ENCODE data around the gene PDCD11.

Gene PDCD11

DNA sequence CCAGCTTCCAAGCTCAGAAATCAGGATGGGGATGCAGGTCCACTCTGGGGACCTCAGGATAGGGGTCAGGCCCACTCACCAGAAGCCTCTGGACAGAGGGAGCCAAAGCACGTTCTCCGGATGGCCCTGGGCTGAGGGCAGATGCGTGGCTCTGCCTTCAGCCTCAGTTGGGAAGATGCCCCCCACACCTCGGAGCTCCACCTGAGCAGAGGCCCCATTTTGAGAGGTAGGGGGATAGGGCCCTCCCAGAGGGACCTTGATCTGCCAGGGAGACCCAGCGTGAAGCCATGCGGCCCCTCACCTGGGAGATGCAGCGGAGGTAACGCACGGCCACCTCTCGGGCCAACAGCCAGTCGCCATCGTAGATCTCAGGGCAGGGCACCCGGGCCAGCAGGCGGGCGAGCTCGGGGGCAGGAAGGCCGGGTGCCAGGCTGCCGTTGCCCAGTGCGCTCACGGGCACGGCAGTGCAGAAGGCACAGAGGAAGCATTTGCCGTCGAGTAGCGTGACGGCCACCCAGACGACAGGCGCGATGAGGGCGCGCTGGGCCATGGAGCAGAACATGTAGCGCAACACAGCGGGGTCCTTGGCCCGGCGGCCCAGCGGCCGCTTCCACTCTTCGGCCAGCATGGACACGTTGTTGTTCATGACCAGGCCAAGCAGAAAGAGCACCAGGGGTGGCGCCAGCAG is 61.6 kb downstream of the PDCD11 start:
- H3K27ac ChIP-seq (ENCODE audit: low read depth, low read length), result no peak overlapping the region
- H3K4me3 ChIP-seq (ENCODE audit: low read length), result no peak overlapping the region
- no peaks in the 10 kb centered on the region for H4K20me1 ChIP-seq (ENCODE audit: control insufficient read depth, insufficient read depth, low read depth, low read length)
- no peak overlapping the region for H3K4me2 ChIP-seq (ENCODE audit: low read length)
- H3K36me3 ChIP-seq (ENCODE audit: control insufficient read depth, low read length), result no peaks in the 10 kb centered on the region
- peaks cover 10% of the 10 kb centered on the region for H3F3A ChIP-seq (ENCODE audit: control insufficient read depth, insufficient read depth)
- no peaks in the 10 kb centered on the region for H3K9me3 ChIP-seq (ENCODE audit: control insufficient read depth, insufficient read depth, low read length)
- H3K4me1 ChIP-seq (ENCODE audit: control insufficient read depth, low read length), result peaks cover 30% of the 10 kb centered on the region
- no peaks in the 10 kb centered on the region for H3K79me2 ChIP-seq (ENCODE audit: control insufficient read depth, low read length)
- no peak for TF ChIP-seq EZH2phosphoT487 (IDR thresholded peaks at IDR 0.05; ENCODE audit: borderline replicate concordance, low read length)
- TF ChIP-seq, protein P1, sequence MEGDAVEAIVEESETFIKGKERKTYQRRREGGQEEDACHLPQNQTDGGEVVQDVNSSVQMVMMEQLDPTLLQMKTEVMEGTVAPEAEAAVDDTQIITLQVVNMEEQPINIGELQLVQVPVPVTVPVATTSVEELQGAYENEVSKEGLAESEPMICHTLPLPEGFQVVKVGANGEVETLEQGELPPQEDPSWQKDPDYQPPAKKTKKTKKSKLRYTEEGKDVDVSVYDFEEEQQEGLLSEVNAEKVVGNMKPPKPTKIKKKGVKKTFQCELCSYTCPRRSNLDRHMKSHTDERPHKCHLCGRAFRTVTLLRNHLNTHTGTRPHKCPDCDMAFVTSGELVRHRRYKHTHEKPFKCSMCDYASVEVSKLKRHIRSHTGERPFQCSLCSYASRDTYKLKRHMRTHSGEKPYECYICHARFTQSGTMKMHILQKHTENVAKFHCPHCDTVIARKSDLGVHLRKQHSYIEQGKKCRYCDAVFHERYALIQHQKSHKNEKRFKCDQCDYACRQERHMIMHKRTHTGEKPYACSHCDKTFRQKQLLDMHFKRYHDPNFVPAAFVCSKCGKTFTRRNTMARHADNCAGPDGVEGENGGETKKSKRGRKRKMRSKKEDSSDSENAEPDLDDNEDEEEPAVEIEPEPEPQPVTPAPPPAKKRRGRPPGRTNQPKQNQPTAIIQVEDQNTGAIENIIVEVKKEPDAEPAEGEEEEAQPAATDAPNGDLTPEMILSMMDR (IDR thresholded peaks at IDR 0.05; ENCODE audit: low read depth, low read length, poor library complexity, severe bottlenecking), result no peak
- no peaks in the 10 kb centered on the region for H3K27me3 ChIP-seq (ENCODE audit: control insufficient read depth, low read length)
- no peaks in the 10 kb centered on the region for H3K9me2 ChIP-seq (replicated peaks; ENCODE audit: control insufficient read depth, low read length)

DNA sequence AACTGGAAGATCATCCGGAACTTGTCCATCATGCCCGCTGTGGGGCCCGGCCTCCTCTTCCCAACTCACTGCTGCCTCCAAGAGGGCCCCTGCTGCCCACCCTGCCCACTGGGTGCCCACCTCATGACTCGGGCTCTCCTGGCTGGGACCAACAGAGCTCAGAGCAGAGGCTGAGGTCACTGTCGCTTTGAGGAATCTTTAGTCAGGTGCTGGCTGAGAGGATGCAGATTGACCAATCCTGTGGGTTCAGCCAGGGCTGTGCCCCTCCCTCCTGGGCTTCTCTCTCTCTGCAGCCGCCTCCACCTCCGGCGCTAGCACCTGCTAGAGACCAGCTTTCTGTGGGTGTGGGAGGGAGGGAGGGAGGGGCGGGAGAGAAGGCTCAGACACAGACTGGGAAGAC is 62.3 kb downstream of the PDCD11 start, which contains the start of gene CALHM1:
TSS of gene CALHM1 (minus strand) at position 181 of the 400 bp plus-strand sequence. CDS start at position 32, 149 bp downstream.
- H3K9me3 ChIP-seq (ENCODE audit: control insufficient read depth, insufficient read depth, low read length), result no peaks in the 10 kb centered on the region
- peaks cover 7% of the 10 kb centered on the region for H3F3A ChIP-seq (ENCODE audit: control insufficient read depth, insufficient read depth)
- no peaks in the 10 kb centered on the region for H3K9me2 ChIP-seq (replicated peaks; ENCODE audit: control insufficient read depth, low read length)
- no peaks in the 10 kb centered on the region for H3K27me3 ChIP-seq (ENCODE audit: control insufficient read depth, low read length)
- no peak within 1 kb of the TSS for H3K27ac ChIP-seq (ENCODE audit: low read depth, low read length)
- H4K20me1 ChIP-seq (ENCODE audit: control insufficient read depth, insufficient read depth, low read depth, low read length), result no peaks in the 10 kb centered on the region
- TF ChIP-seq, protein P1 (IDR thresholded peaks at IDR 0.05; ENCODE audit: low read depth, low read length, poor library complexity, severe bottlenecking), result no peak
- H3K36me3 ChIP-seq (ENCODE audit: control insufficient read depth, low read length), result no peaks in the 10 kb centered on the region
- peaks cover 35% of the 10 kb centered on the region for H3K4me1 ChIP-seq (ENCODE audit: control insufficient read depth, low read length)
- no peaks in the 10 kb centered on the region for H3K79me2 ChIP-seq (ENCODE audit: control insufficient read depth, low read length)
- no peak within 1 kb of the TSS for H3K4me3 ChIP-seq (ENCODE audit: low read length)
- 0 out of 2 replicates have a peak within 1 kb of the TSS, but pooled peaks have one; percentile 19 for H3K4me2 ChIP-seq (ENCODE audit: low read length)

DNA sequence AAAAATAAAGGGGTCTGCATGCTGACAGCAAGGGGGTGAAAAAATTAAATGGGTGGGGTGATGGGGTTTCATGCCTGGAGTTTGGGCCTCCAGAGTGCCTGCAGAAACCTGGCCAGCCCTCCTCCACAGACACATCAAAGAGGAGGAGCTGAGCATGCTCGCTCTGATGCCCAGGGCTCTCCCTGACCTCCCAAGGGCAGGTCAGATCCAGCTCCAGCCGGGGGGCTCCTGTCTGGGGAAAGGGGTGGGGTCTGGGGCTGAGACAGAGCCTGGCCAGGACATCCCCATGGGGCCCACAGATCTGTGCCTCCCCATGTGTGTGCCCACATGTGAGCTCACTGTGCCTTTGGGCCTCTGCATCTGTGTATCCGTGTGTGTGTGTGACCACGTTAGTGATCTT is 63.2 kb downstream of the PDCD11 start:
- H3K9me2 ChIP-seq (replicated peaks; ENCODE audit: control insufficient read depth, low read length), result no peaks in the 10 kb centered on the region
- TF ChIP-seq, protein P1 (IDR thresholded peaks at IDR 0.05; ENCODE audit: low read depth, low read length, poor library complexity, severe bottlenecking), result no peak
- TF ChIP-seq EZH2phosphoT487 (IDR thresholded peaks at IDR 0.05; ENCODE audit: borderline replicate concordance, low read length), result no peak
- H3K36me3 ChIP-seq (ENCODE audit: control insufficient read depth, low read length), result no peaks in the 10 kb centered on the region
- peaks cover 41% of the 10 kb centered on the region for H3K4me1 ChIP-seq (ENCODE audit: control insufficient read depth, low read length)
- H4K20me1 ChIP-seq (ENCODE audit: control insufficient read depth, insufficient read depth, low read depth, low read length), result no peaks in the 10 kb centered on the region
- no peak overlapping the region for H3K4me3 ChIP-seq (ENCODE audit: low read length)
- no peaks in the 10 kb centered on the region for H3K9me3 ChIP-seq (ENCODE audit: control insufficient read depth, insufficient read depth, low read length)
- H3K4me2 ChIP-seq (ENCODE audit: low read length), result no peak overlapping the region
- no peak overlapping the region for H3K27ac ChIP-seq (ENCODE audit: low read depth, low read length)
- H3F3A ChIP-seq (ENCODE audit: control insufficient read depth, insufficient read depth), result peaks cover 4% of the 10 kb centered on the region; the same call in 1 of the 2 replicates
- H3K27me3 ChIP-seq (ENCODE audit: control insufficient read depth, low read length), result no peaks in the 10 kb centered on the region
- H3K79me2 ChIP-seq (ENCODE audit: control insufficient read depth, low read length), result no peaks in the 10 kb centered on the region

Data from DOHH2 (cell line).